Breast epithelium (tissue), 3 donors: Measurements from ENCODE around the gene GPRASP3.
"Not testable (repeated sequence)": the region's sequence is repeated elsewhere in the genome, so short reads cannot be mapped to it uniquely, and the experiment has no call there.

Experiments used
- CTCF ChIP-seq, 3 donors: fragments of 450-650 bp; IDR thresholded peaks; one replicate each; pipeline ENCODE4 v1.5.1; 2016 to 2017; ENCODE audit warnings: antibody characterized with exemption in 3 of 3, mild to moderate bottlenecking in 3 of 3, moderate library complexity in 3 of 3
- POLR2AphosphoS5 ChIP-seq, 3 donors: sonication (generic); formaldehyde crosslinking; IDR thresholded peaks; one replicate each; pipeline ENCODE4 v1.6.1; 2017; ENCODE audit warnings: antibody characterized with exemption in 3 of 3

GRCh38 chrX:102721169-102721506 lies 595 bp downstream of the GPRASP3 start:
- TF ChIP-seq CTCF, POLR2AphosphoS5 (IDR thresholded peaks at IDR 0.05): not testable (repeated sequence)
